Measurements from ENCODE around the gene LRRC3. TPM values are rescaled to one million over a fixed set of nuclear protein-coding genes. Genes with fewer than 3 reads are reported as not detected.
A peak's percentile ranks its signal among the peaks of the same experiment; 100 is the strongest.

The LRRC3 gene
- polyA plus RNA-seq, 1 donor (not counting 4 experiments of a cell fraction or from before 2014, with no cell fraction given) = 1.4 TPM

DNA sequence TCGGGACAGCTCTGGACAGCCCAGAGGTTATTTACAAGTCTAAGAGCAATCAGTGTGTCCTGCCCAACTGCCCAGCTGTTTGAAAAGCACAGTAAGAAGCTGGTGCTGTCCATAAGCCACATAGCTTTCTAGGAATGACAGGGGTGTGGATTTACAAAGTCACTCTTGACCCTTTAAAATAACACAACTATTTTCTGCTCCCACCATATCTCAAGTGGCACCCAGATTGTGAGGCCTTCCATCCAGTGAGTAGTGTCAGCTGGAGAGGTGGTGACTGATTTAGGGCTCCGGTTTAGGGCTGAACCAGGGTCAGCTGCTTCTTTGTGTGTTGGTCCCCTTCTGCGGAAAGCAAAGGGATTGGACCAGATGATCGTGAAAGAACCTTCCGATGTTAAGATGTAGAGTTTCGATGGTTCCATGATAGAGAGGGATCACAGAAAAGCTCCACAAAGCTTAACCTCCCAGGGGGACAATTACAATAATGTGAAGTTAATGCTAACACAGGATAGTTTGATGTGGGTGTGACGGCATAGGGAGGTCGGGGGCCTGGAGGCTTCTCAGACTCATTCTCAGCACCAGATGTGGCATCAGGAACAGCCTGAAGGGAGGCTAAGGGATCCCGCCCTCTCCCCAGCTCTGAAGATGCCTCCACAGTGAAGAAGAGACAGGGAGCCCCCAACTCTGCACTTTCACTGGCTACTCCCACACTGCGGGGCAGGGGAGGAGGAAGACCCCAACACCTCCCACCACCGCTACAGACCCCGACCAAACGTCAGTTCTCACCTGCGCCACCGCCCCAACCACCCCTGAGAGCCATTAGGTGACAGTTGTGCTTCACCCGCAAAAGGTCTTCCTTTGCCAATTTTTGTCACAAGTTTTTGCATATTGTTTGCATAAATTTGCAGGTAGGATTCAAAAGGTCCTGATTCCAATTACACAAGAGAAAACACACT is 40.6 kb downstream of the LRRC3 start:
- Histone ChIP-seq H3K4me1 (ENCODE audit: control insufficient read depth, extremely low read depth, insufficient read depth, low read length) (no peaks in the 10 kb centered on the region), H3K79me2 (ENCODE audit: control insufficient read depth, insufficient read depth, low read length) (no peaks in the 10 kb centered on the region), H3K36me3 (ENCODE audit: control insufficient read depth in 2 of 2, extremely low read depth in 1 of 2, insufficient read depth in 2 of 2, low read length in 2 of 2) (no peaks in the 10 kb centered on the region), H3K4me3 (ENCODE audit: control insufficient read depth in 2 of 3, extremely low read depth in 1 of 3, insufficient read depth in 2 of 3, low read depth in 1 of 3, low read length in 3 of 3) (no peak overlapping the region), H3K4me2 (ENCODE audit: control insufficient read depth, extremely low read depth, insufficient read depth, low read depth, low read length) (peak overlapping the region; percentile 9), H3K27ac (ENCODE audit: control insufficient read depth, insufficient read depth, low read length) (no peak overlapping the region), H3K9me1 (ENCODE audit: control insufficient read depth, extremely low read depth, insufficient read depth, low read length) (no peaks in the 10 kb centered on the region), H3K9ac (ENCODE audit: control insufficient read depth, extremely low read depth, insufficient read depth, low read length) (no peak overlapping the region), H3K27me3 (ENCODE audit: control insufficient read depth, extremely low read depth, insufficient read depth, low read length) (peaks cover 8% of the 10 kb centered on the region), H4K20me1 (ENCODE audit: control insufficient read depth, extremely low read depth, insufficient read depth, low read length) (no peaks in the 10 kb centered on the region), H2AFZ (ENCODE audit: control insufficient read depth, low read length) (no peak overlapping the region), H3K9me3 (ENCODE audit: control insufficient read depth, low read depth, low read length) (peaks cover 17% of the 10 kb centered on the region)
- FAIRE-seq (no peak), DNase-seq (ENCODE audit: low read depth, low spot score) (no peak)
- TF ChIP-seq EZH2 (IDR thresholded peaks at IDR 0.05; ENCODE audit: low read length) = no peak
- TF ChIP-seq, protein P1, sequence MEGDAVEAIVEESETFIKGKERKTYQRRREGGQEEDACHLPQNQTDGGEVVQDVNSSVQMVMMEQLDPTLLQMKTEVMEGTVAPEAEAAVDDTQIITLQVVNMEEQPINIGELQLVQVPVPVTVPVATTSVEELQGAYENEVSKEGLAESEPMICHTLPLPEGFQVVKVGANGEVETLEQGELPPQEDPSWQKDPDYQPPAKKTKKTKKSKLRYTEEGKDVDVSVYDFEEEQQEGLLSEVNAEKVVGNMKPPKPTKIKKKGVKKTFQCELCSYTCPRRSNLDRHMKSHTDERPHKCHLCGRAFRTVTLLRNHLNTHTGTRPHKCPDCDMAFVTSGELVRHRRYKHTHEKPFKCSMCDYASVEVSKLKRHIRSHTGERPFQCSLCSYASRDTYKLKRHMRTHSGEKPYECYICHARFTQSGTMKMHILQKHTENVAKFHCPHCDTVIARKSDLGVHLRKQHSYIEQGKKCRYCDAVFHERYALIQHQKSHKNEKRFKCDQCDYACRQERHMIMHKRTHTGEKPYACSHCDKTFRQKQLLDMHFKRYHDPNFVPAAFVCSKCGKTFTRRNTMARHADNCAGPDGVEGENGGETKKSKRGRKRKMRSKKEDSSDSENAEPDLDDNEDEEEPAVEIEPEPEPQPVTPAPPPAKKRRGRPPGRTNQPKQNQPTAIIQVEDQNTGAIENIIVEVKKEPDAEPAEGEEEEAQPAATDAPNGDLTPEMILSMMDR (optimal IDR thresholded peaks at IDR 0.05 in 1 of 3, IDR thresholded peaks at IDR 0.05 in 1 of 3, conservative IDR thresholded peaks at IDR 0.05 in 1 of 3; ENCODE audit: extremely low read depth in 1 of 3, insufficient read depth in 2 of 3, low read length in 3 of 3) = no peak
- dilution Hi-C loops (cut with MboI; ENCODE audit: extremely low pct_ligation_motif_present, low sequenced_read_pairs) = loop anchor here (25.0 kb wide), 1 partner anchor 241 kb away; no protein-coding TSS in a partner anchor

- Histone ChIP-seq H3K79me2 (ENCODE audit: control insufficient read depth, insufficient read depth, low read length) (no peaks in the 10 kb centered on the region), H3K9ac (ENCODE audit: control insufficient read depth, extremely low read depth, insufficient read depth, low read length) (no peak overlapping the region), H3K4me2 (ENCODE audit: control insufficient read depth, extremely low read depth, insufficient read depth, low read depth, low read length) (peak overlapping the region; percentile 9), H3K9me3 (ENCODE audit: control insufficient read depth, low read depth, low read length) (peaks cover 17% of the 10 kb centered on the region), H2AFZ (ENCODE audit: control insufficient read depth, low read length) (no peak overlapping the region), H3K4me3 (ENCODE audit: control insufficient read depth in 2 of 3, extremely low read depth in 1 of 3, insufficient read depth in 2 of 3, low read depth in 1 of 3, low read length in 3 of 3) (no peak overlapping the region), H3K9me1 (ENCODE audit: control insufficient read depth, extremely low read depth, insufficient read depth, low read length) (no peaks in the 10 kb centered on the region), H3K36me3 (ENCODE audit: control insufficient read depth in 2 of 2, extremely low read depth in 1 of 2, insufficient read depth in 2 of 2, low read length in 2 of 2) (no peaks in the 10 kb centered on the region), H3K27ac (ENCODE audit: control insufficient read depth, insufficient read depth, low read length) (no peak overlapping the region), H3K27me3 (ENCODE audit: control insufficient read depth, extremely low read depth, insufficient read depth, low read length) (peaks cover 8% of the 10 kb centered on the region), H3K4me1 (ENCODE audit: control insufficient read depth, extremely low read depth, insufficient read depth, low read length) (no peaks in the 10 kb centered on the region), H4K20me1 (ENCODE audit: control insufficient read depth, extremely low read depth, insufficient read depth, low read length) (no peaks in the 10 kb centered on the region)
- no peak for FAIRE-seq
- no peak for TF ChIP-seq EZH2 (IDR thresholded peaks at IDR 0.05; ENCODE audit: low read length)
- TF ChIP-seq, protein P1 (optimal IDR thresholded peaks at IDR 0.05 in 1 of 3, IDR thresholded peaks at IDR 0.05 in 1 of 3, conservative IDR thresholded peaks at IDR 0.05 in 1 of 3; ENCODE audit: extremely low read depth in 1 of 3, insufficient read depth in 2 of 3, low read length in 3 of 3) = no peak
- DNase-seq (ENCODE audit: low read depth, low spot score) = no peak
- dilution Hi-C loops (cut with MboI; ENCODE audit: extremely low pct_ligation_motif_present, low sequenced_read_pairs) = loop anchor here (25.0 kb wide), 1 partner anchor 240 kb away; no protein-coding TSS in a partner anchor
Observed at GRCh38 chr21:44496564-44497550, 41.5 kb downstream of the LRRC3 start.
